Neural cell (in vitro differentiated cells): ENCODE data around the gene DNAJB8. TPM values are rescaled to one million over a fixed set of nuclear protein-coding genes. Genes with fewer than 3 reads are reported as not detected.

Experiments
- H2AFZ ChIP-seq: fragments of 200-600, 300-800 bp; sonication (generic), shearing (Covaris generic); 2 replicates; pipeline ENCODE4 v1.6.0; 2014; ENCODE audit warnings: low read depth, mild to moderate bottlenecking, antibody characterized with exemption, low read length, moderate library complexity
- H3F3A ChIP-seq: fragments of 200-600 bp; shearing (Covaris generic); 2 replicates; pipeline ENCODE4 v1.6.1; 2016; ENCODE audit warnings: mild to moderate bottlenecking, moderate library complexity, mixed read lengths, antibody characterized with exemption, low read length; ENCODE audit not compliant: insufficient read depth, poor library complexity, severe bottlenecking
- H3K27ac ChIP-seq: fragments of 200-600, 300-800 bp; sonication (generic), shearing (Covaris generic); 2 replicates; pipeline ENCODE4 v1.5.1; 2014; ENCODE audit warnings: mild to moderate bottlenecking, low read length, moderate library complexity
- H3K27me3 ChIP-seq: fragments of 300-800, 200-600 bp; sonication (generic), shearing (Covaris generic); 2 replicates; pipeline ENCODE4 v1.6.0; 2014; ENCODE audit warnings: mild to moderate bottlenecking, low read depth, low read length, moderate library complexity; ENCODE audit not compliant: insufficient read depth
- H3K36me3 ChIP-seq: fragments of 300-800, 200-600 bp; sonication (generic), shearing (Covaris generic); 2 replicates; pipeline ENCODE4 v1.5.1; 2014; ENCODE audit warnings: mild to moderate bottlenecking, antibody characterized with exemption, low read length, moderate library complexity; ENCODE audit not compliant: insufficient read depth
- H3K4me2 ChIP-seq: fragments of 300-800, 200-600 bp; sonication (generic), shearing (Covaris generic); 2 replicates; pipeline ENCODE4 v1.6.0; 2014; ENCODE audit warnings: mild to moderate bottlenecking, low read length
- H3K4me3 ChIP-seq: fragments of 300-800, 200-600 bp; sonication (generic), shearing (Covaris generic); 2 replicates; pipeline ENCODE4 v1.5.1; 2014; ENCODE audit warnings: mild to moderate bottlenecking, low read length, moderate library complexity
- H3K79me2 ChIP-seq: fragments of 200-600 bp; shearing (Covaris generic); replicated peaks from 2 replicates; pipeline ENCODE4 v1.6.0; 2014; ENCODE audit warnings: mild to moderate bottlenecking, low read length, moderate library complexity; ENCODE audit not compliant: insufficient read depth
- H3K9ac ChIP-seq: fragments of 300-800, 200-600 bp; sonication (generic), shearing (Covaris generic); 2 replicates; pipeline ENCODE4 v1.6.1; 2016; ENCODE audit warnings: mild to moderate bottlenecking, low read length, mixed read lengths
- H3K9me2 ChIP-seq: fragments of 200-600 bp; shearing (Covaris generic); 2 replicates; pipeline ENCODE4 v1.6.1; 2016; ENCODE audit warnings: mild to moderate bottlenecking, low read length, mixed read lengths; ENCODE audit not compliant: insufficient read depth
- H3K9me3 ChIP-seq: fragments of 200-600, 300-800 bp; sonication (generic), shearing (Covaris generic); 2 replicates; pipeline ENCODE4 v1.6.1; 2016; ENCODE audit warnings: mild to moderate bottlenecking, mixed run types, low read length, moderate library complexity, mixed read lengths
- H4K20me1 ChIP-seq: fragments of 200-600 bp; shearing (Covaris generic); 2 replicates; pipeline ENCODE4 v1.6.1; 2016; ENCODE audit warnings: mild to moderate bottlenecking, mixed run types; ENCODE audit not compliant: insufficient read depth
- CTCF ChIP-seq: fragments of 450-650 bp; IDR thresholded peaks from 2 replicates; pipeline ENCODE4 v1.5.1; 2014; ENCODE audit warnings: antibody characterized with exemption, mild to moderate bottlenecking, moderate library complexity; ENCODE audit not compliant: poor library complexity, severe bottlenecking
- EP300 ChIP-seq: fragments of 450-650 bp; conservative IDR thresholded peaks from 2 replicates; pipeline ENCODE4 v1.6.1; 2014; ENCODE audit warnings: antibody characterized with exemption, mild to moderate bottlenecking, moderate library complexity; ENCODE audit not compliant: poor library complexity, severe bottlenecking
- EZH2 ChIP-seq: fragments of 200-600, 300-800 bp; shearing (Covaris generic), sonication (generic); IDR thresholded peaks from 2 replicates; pipeline ENCODE4 v1.6.1; 2014; ENCODE audit warnings: antibody characterized with exemption, low read length, borderline replicate concordance, mild to moderate bottlenecking; ENCODE audit not compliant: insufficient read depth, poor library complexity, severe bottlenecking
- MXI1 ChIP-seq: fragments of 450-650 bp; conservative IDR thresholded peaks from 2 replicates; pipeline ENCODE4 v1.6.1; 2014; ENCODE audit warnings: antibody characterized with exemption, mild to moderate bottlenecking; ENCODE audit not compliant: poor library complexity, severe bottlenecking
- POLR2AphosphoS5 ChIP-seq: IDR thresholded peaks from 2 replicates; pipeline ENCODE4 v1.6.1; 2012
- RAD21 ChIP-seq: fragments of 450-650 bp; conservative IDR thresholded peaks from 2 replicates; pipeline ENCODE4 v1.6.1; 2014; ENCODE audit warnings: antibody characterized with exemption, mild to moderate bottlenecking, moderate library complexity
- REST ChIP-seq: IDR thresholded peaks from 2 replicates; pipeline ENCODE4 v1.6.1; 2012; ENCODE audit warnings: borderline replicate concordance
- SMC3 ChIP-seq: fragments of 450-650 bp; conservative IDR thresholded peaks from 2 replicates; pipeline ENCODE4 v1.6.1; 2014; ENCODE audit warnings: antibody characterized with exemption, mild to moderate bottlenecking, moderate library complexity; ENCODE audit not compliant: poor library complexity
- TAF1 ChIP-seq: IDR thresholded peaks from 2 replicates; pipeline ENCODE4 v1.6.1; 2012; ENCODE audit warnings: low read depth
- polyA plus RNA-seq: library from polyadenylated mRNA; depleted of rRNA; stranded (reverse); fragments of >200 nt; gene quantifications from 2 replicates; pipeline ENCODE4 v1.2.3, GENCODE V29; 2014

DNAJB8 gene
- polyA plus RNA-seq, 1 donor from 2014 or later, result not detected

DNA sequence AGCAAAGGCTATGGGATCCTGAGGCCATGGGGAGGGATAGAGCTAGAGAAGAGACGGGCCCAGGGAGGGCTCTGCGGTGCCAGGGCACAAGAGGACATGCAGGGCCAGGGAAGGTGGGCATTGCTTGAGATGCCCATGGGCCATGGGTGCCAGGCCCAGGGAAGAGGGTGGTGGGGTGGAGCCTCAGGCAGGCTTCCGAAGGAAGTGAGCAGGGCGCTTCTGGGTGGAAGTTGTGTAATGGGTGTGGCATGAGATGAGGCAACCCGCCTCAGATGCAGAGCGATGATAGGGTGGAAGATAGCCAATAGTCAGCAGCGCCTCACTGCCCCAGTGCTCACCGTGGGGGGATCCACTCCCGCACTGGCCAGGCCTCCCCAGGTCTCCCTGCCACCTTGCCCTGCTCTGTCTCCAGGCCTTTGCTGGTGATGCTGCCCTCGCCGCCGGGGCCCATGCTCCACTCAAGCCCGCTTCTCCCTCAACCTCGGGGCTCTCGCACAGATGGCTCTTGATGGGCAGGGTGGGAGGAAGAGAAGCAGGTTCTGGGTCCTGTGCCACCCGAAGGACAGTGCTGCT, 51.4 kb downstream of the DNAJB8 start:
- Histone ChIP-seq H3K4me2 (no peak overlapping the region), H3K4me3 (no peak overlapping the region), H2AFZ (no peak overlapping the region), H4K20me1 (no peaks in the 10 kb centered on the region), H3K36me3 (no peaks in the 10 kb centered on the region), H3K27me3 (no peaks in the 10 kb centered on the region), H3K9me2 (no peaks in the 10 kb centered on the region), H3K9me3 (no peaks in the 10 kb centered on the region), H3K27ac (no peak overlapping the region), H3K9ac (no peak overlapping the region), H3F3A (no peaks in the 10 kb centered on the region), H3K79me2 (no peaks in the 10 kb centered on the region)
- TF ChIP-seq EP300 (no peak), TAF1 (no peak), MXI1 (no peak), RAD21 (no peak), POLR2AphosphoS5 (no peak), EZH2 (no peak), SMC3 (no peak), CTCF (no peak), REST (no peak)

GRCh38 chr3:128413413-128414205, 53.1 kb downstream of the DNAJB8 start:
- no peak overlapping the region for H3K4me2 ChIP-seq
- no peaks in the 10 kb centered on the region for H3K9me3 ChIP-seq
- no peaks in the 10 kb centered on the region for H3K36me3 ChIP-seq
- H4K20me1 ChIP-seq, result no peaks in the 10 kb centered on the region
- no peaks in the 10 kb centered on the region for H3K27me3 ChIP-seq
- H3F3A ChIP-seq, result no peaks in the 10 kb centered on the region
- no peak overlapping the region for H2AFZ ChIP-seq
- no peak for TF ChIP-seq POLR2AphosphoS5
- TF ChIP-seq RAD21, result no peak
- TF ChIP-seq SMC3, result no peak
- no peak for TF ChIP-seq MXI1
- no peak for TF ChIP-seq CTCF
- TF ChIP-seq REST, result no peak
- no peak for TF ChIP-seq EP300
- no peak for TF ChIP-seq TAF1
- H3K9ac ChIP-seq, result no peak overlapping the region
- no peak overlapping the region for H3K27ac ChIP-seq
- no peak overlapping the region for H3K4me3 ChIP-seq
- H3K9me2 ChIP-seq, result no peaks in the 10 kb centered on the region
- no peaks in the 10 kb centered on the region for H3K79me2 ChIP-seq
